BJ (cell line): Measurements from ENCODE around the gene FAM50A. TPM values are rescaled to one million over a fixed set of nuclear protein-coding genes. Genes with fewer than 3 reads are reported as not detected.
A peak's percentile ranks its signal among the peaks of the same experiment; 100 is the strongest.

Experiments
- CTCF ChIA-PET: fragments of 350-600 bp; formaldehyde crosslinking; extraction: SDS; loops from one replicate; lab custom pipeline; 2021; ENCODE audit warnings: antibody characterized with exemption, inconsistent platforms; lab: Yijun Ruan, JAX
- POLR2A ChIA-PET: fragments of 300-600 bp; sonication (Branson Sonifier 250); formaldehyde crosslinking; extraction: SDS; loops from one replicate; lab custom pipeline; 2021; ENCODE audit warnings: antibody characterized with exemption; lab: Charles Lee
- DNase-seq: peaks from one replicate; pipeline ENCODE4 v3.0.0-alpha.2; 2011; ENCODE audit warnings: low read depth
- H3K27me3 ChIP-seq: 2 replicates; pipeline ENCODE4 v1.6.0; 2011; ENCODE audit warnings: low read length; ENCODE audit not compliant: control insufficient read depth, insufficient read depth
- H3K36me3 ChIP-seq: 2 replicates; pipeline ENCODE4 v1.5.1; 2011; ENCODE audit warnings: low read length; ENCODE audit not compliant: control insufficient read depth, insufficient read depth
- H3K4me3 ChIP-seq: 2 replicates; pipeline ENCODE4 v1.5.1; 2011; ENCODE audit warnings: low read depth, mild to moderate bottlenecking, control low read depth, low read length
- CTCF ChIP-seq: IDR thresholded peaks from 2 replicates; pipeline ENCODE4 v1.5.1; 2011; ENCODE audit warnings: low read depth, mild to moderate bottlenecking, control low read depth, inconsistent platforms, low read length, moderate library complexity; ENCODE audit not compliant: insufficient read depth
- polyA plus RNA-seq: library from polyadenylated mRNA; depleted of rRNA; stranded (reverse); fragments of >200 nt; gene quantifications from 2 replicates; pipeline ENCODE4 v1.2.3, GENCODE V29; 2011

FAM50A gene
- polyA plus RNA-seq, 1 experiment = 74.8 TPM

DNA sequence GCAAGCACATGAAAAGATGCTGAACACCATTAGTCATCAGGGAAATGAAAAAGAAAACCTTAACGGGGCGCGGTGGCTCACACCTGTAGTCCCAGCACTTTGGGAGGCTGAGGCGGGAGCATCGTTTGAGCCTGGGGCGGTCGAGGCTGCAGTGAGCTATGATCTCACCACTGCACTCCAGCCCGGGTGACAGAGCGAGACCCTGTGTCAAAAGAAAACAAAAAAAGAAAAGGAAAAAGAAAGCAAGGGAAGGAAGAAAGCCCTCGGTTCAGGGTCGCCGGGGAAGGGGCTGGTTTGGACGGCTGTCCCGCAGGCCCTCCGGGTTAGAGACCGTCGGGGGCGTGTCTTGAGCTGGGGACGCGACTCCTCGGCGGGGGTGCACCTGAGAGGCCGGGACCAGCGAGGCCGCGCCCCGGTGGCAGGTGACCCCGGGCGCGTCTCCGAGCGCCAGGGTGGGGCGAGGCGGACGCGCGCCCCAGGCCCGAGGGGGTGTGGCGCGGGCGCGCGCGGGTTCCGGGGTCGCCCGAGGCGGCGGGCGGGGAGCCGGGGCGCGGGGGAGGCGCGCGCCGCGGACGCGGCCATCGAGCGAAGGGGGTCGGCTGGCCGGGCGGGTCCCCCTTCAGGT is 13.7 kb downstream of the FAM50A start:
- ChIA-PET POLR2A (no interaction called here), CTCF (no interaction called here)
- no peak for TF ChIP-seq CTCF
- H3K4me3 ChIP-seq = peak overlapping the region; percentile 49
- DNase-seq = no peak
- peaks cover 8% of the 10 kb centered on the region for H3K36me3 ChIP-seq
- H3K27me3 ChIP-seq = no peaks in the 10 kb centered on the region

DNA sequence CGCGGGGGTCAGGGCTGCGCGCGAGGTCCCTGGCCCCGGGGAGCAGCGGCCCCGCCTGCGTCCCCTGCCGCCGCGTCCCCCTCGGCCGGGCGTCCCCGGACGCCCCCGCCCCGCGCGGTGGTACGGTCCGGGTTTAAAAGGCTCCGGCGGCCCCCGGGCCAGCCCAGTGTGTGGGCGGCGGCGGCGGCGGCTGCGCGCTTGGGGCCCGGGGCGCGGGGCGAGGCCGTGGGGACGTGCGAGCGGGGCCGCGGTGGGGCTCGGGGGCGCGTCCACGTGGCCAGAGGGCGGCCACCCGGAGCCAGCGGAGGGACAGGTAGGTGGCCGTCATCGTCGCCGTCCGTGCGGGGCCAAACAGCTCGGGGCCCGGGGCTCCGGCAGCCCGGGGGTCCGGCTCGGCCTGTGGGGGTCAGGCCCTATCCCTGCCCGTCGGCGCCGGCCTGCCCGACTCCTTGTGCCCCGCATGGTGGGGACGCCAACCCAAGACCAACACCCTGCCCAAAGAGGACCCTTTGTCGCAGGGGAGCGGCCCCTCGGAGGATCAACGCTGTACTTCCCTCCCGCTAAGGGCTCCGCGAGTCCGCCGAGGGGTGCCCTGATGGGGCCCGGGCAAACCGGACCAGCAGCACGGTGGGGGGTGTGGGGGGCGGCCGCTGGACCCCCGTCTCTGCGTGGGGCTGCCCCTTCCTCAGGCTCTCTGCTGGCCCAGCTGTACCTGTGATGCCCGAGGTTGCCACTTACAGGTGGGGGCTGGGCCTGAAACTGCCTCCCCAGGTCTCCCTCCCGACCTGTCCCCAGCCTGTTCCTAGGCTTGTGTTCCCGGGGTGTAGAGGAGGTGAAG is 14.4 kb downstream of the FAM50A start, which contains the start of gene PLXNA3:
TSS of gene PLXNA3 (plus strand) at position 166 of the 838 bp plus-strand sequence. CDS start 1,903 bp downstream, outside the sequence.
- H3K4me3 ChIP-seq = peak within 1 kb of the TSS; percentile 73
- no peak for TF ChIP-seq CTCF
- peaks cover 11% of the 10 kb centered on the region for H3K36me3 ChIP-seq
- ChIA-PET CTCF (interaction anchor here (0.9 kb wide), 1 partner anchor 69 kb away, joined by 4 read pairs; no protein-coding TSS in a partner anchor), POLR2A (no interaction called here)
- DNase-seq = no peak
- H3K27me3 ChIP-seq = no peaks in the 10 kb centered on the region

DNA sequence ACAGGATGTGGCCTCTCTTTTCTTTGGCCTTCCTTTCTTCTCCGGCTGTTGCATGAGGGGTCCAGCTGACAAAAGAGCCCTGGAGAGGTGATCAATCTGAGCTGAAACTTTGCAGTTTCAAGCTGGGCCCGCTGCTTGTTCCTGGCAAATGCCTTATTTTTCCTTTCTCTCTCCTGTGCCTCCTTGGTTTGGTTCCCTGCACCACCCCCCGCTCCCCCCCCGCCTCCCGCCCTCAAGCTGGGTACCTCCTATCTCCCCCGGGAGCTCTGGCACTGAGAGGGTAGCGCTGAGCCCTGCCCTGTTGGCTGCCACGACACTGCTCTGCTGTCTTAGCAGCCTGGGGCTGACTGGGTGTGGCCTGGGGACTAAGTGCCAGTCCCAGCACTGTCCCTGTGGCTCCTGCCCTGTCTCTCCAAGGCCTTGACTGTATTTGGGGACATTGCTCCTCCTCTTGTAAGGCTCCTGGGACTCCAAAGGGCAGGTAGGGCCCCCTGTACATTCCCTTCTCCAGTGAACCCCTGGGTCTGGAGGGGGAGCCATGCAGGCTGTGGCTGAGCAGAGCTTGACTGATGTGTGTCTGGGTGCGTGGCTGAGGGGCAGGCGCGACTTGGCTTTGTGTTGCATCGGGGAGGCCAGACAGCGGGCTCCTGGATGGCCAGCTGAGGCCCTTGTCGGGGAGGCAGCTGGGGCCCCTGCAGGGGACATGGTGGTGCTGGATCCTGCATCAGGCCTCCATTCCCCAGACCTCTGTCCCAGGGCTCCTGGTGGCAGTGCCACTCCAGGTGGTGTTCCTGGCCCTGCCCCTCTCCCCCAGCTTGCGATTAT is 15.2 kb downstream of the FAM50A start:
- Histone ChIP-seq H3K4me3 (peak overlapping the region; percentile 73), H3K27me3 (no peaks in the 10 kb centered on the region), H3K36me3 (peaks cover 13% of the 10 kb centered on the region)
- ChIA-PET CTCF (interaction anchor here (0.9 to 1.6 kb wide), 3 partner anchors 24 to 68 kb away, joined by 3 to 4 read pairs (median 3); no protein-coding TSS in a partner anchor), POLR2A (interaction anchor here (0.5 kb wide), 1 partner anchor 359 kb away, joined by 5 read pairs; no protein-coding TSS in a partner anchor)
- TF ChIP-seq CTCF = no peak
- DNase-seq = no peak

DNA sequence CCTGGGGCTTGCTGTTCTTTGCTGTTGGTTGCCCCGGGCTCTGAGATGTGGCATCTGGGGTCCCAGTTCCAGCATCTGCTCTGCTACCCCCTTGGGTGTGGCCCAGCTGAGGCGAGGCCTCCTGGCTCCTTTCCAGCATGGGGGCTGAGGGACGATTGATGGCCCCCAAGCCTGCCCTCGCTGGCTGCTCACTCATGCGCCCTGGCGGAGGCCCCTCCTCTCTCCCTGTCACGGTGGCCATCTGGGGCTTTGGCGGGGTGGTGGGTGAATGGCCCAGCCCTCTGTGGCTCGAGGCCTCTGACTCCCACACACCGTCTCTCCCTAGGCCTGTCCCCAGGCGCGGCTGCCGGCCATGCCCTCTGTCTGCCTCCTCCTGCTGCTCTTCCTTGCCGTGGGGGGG is 15.9 kb downstream of the FAM50A start:
- TF ChIP-seq CTCF = no peak
- Histone ChIP-seq H3K27me3 (no peaks in the 10 kb centered on the region), H3K4me3 (peak overlapping the region; percentile 73), H3K36me3 (peaks cover 16% of the 10 kb centered on the region)
- POLR2A ChIA-PET = no interaction called here
- no peak for DNase-seq
- CTCF ChIA-PET = interaction anchor here (1.0 to 1.6 kb wide), 2 partner anchors 23 to 26 kb away, joined by 3 read pairs; no protein-coding TSS in a partner anchor
